OCI-M1 (cell line): ENCODE results near the gene MAGEE1.

ENCODE experiments used
- DNase-seq: peaks from one replicate; lab custom pipeline; 2025; lab: John Stamatoyannopoulos, UW

The MAGEE1 gene

GRCh38 chrX:76427560-76428242 lies at the start of gene MAGEE1:
TSS of gene MAGEE1 (plus strand) at chrX:76427710. CDS start at chrX:76427931, 221 bp downstream.
- no peak for DNase-seq

GRCh38 chrX:76398970-76399369 lies 28.5 kb upstream of the MAGEE1 start:
- no peak for DNase-seq

GRCh38 chrX:76407795-76408194 lies 19.7 kb upstream of the MAGEE1 start:
- no peak for DNase-seq

GRCh38 chrX:76420237-76420636 lies 7.3 kb upstream of the MAGEE1 start:
- no peak for DNase-seq

DNA sequence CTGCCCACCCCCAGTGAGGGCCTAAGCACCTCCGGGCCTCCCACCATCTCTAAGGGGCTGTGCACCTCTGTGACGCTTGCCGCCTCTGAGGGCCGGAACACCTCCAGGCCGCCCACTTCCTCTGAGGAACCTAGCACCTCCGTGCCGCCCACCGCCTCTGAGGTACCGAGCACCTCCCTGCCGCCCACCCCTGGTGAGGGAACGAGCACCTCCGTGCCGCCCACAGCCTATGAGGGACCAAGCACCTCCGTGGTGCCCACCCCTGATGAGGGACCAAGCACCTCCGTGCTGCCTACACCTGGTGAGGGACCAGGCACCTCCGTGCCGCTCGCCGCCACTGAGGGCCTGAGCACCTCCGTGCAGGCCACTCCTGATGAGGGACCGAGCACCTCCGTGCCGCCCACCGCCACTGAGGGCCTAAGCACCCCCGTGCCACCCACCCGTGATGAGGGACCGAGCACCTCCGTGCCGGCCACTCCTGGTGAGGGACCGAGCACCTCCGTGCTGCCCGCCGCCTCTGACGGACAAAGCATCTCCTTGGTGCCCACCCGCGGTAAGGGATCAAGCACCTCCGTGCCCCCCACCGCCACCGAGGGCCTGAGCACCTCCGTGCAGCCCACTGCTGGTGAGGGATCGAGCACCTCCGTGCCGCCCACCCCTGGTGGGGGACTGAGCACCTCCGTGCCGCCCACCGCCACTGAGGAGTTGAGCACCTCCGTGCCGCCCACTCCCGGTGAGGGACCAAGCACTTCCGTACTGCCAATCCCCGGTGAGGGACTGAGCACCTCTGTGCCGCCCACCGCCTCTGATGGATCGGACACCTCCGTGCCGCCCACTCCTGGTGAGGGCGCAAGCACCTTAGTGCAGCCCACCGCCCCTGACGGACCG lies 977 bp downstream of the MAGEE1 start:
- no peak for DNase-seq

GRCh38 chrX:76433219-76433618 lies 5.7 kb downstream of the MAGEE1 start:
- DNase-seq = no peak

DNA sequence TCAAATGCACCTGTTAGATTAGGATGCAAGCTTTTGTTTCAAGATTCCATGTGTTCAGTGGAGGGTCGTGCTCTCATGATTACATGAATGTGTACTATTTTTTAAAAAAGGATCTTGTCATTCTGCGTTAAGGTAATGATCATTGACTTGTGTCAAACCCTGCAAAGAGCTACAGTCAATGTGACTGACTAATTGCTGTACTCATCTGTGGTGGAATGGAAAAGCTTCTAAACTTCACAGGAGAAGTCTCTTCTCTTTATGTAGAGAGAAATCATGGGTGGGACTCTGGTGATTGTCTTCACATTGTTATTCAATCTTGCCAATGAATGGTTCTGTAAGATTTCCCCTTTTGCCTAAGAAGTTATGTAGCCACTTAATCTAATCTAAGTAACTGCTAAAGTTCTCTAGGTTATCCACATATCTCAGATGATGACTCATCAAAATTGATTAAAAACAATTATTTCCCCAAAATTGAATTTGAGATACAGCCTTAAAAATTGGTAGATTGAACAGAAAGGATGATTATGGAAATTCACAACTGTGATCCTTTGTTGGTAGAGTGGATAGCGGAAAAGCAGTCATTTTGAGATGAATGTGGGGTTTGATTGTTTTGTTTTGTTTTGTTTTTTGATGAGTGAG lies 6.7 kb downstream of the MAGEE1 start:
- DNase-seq = no peak

- DNase-seq = peak; percentile 59
These were observed 11.7 kb downstream of the MAGEE1 start for GRCh38 chrX:76439188-76439587.

GRCh38 chrX:76453737-76454406 lies 26.4 kb downstream of the MAGEE1 start:
- no peak for DNase-seq

DNA sequence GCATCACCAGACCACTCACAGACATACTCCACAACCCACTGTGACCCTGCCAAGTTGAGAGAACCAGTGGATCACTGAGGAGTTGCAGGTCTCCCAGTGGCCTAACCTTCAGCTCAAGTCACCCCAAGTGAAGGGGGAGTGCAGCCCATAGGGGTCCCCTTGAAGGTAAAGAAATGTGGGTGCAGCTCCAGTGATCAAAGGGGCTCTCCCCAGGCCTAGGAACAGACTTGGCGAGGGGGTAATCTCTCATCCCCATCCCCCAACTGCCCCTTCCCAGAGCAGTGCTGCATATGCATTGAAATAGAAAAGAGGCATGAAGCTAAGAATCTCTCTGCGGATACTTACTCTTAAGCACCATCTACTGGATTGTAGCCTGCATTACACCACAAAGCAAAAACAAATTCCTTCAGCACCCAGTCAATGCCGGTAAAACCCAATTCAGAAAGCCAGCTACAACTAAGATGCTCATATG lies 27.0 kb downstream of the MAGEE1 start:
- peak; percentile 41 for DNase-seq

DNA sequence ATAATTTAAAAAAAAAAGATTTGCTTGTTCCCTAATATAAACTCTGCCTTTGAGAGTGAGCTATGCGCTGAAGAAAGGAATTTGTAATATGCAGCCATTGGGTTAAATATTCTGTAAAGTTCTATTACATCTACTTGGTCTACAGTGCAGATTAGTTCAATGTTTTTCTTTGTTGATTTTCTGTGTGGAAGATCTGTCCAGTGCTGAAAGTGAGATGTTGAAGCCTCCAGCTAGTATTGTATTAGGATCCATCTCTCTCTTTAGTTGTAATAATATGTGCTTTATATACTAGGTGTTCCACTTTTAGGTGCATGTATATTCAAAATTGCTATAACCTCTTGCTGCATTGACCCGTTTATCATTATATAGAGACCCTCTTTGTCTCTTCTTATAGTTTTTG lies 49.8 kb downstream of the MAGEE1 start:
- no peak for DNase-seq
